Measurements from ENCODE around the gene RTEL1. TPM values are rescaled to one million over a fixed set of nuclear protein-coding genes. Genes with fewer than 3 reads are reported as not detected.

RTEL1 gene
- total RNA-seq, 4 donors from 2014 or later: 7.1 to 43.7 (median 18.7) TPM

- Histone ChIP-seq H3K36me3 (peaks cover 0 to 53% of the 10 kb centered on the region in 2 donors), H3K27me3 (no peaks in the 10 kb centered on the region), H3K9me3 (no peaks in the 10 kb centered on the region), H3K4me3 (no peak overlapping the region), H3K4me1 (peaks cover 0 to 27% (median 18%) of the 10 kb centered on the region in 3 donors), H3K27ac (no peak overlapping the region)
- WGBS, 2 donors (ENCODE audit: low coverage in 1 of 2): 96% methylated on average over 5 of the region's 13 CpGs; no CpG with 5 or more reads in 1 of the 2 donors
- ATAC-seq: no peak
- TF ChIP-seq EP300 (IDR thresholded peaks at IDR 0.05): no peak
- no peak for TF ChIP-seq POLR2A (IDR thresholded peaks at IDR 0.05)
- no peak for TF ChIP-seq POLR2AphosphoS5 (IDR thresholded peaks at IDR 0.05)
- TF ChIP-seq CTCF (IDR thresholded peaks at IDR 0.05): no peak
These were observed 22.3 kb downstream of the RTEL1 start for GRCh38 chr20:63680427-63680826.

- H3K27ac ChIP-seq: peak overlapping the region in 3 of 4 donors; percentile 77 to 85 (median 78)
- peaks cover 0 to 33% (median 20%) of the 10 kb centered on the region in 3 donors for H3K4me1 ChIP-seq
- H3K36me3 ChIP-seq: peaks cover 0 to 47% of the 10 kb centered on the region in 2 donors
- no peak for TF ChIP-seq EP300 (IDR thresholded peaks at IDR 0.05)
- no peak for TF ChIP-seq POLR2A (IDR thresholded peaks at IDR 0.05)
- TF ChIP-seq POLR2AphosphoS5 (IDR thresholded peaks at IDR 0.05): no peak
- no peak for TF ChIP-seq CTCF (IDR thresholded peaks at IDR 0.05)
- no peak overlapping the region for H3K4me3 ChIP-seq
- no peak for ATAC-seq
- WGBS, 2 donors (ENCODE audit: low coverage in 1 of 2): 100% methylated on average over 1 to 3 of the region's 23 CpGs
- no peaks in the 10 kb centered on the region for H3K27me3 ChIP-seq
- H3K9me3 ChIP-seq: no peaks in the 10 kb centered on the region
These were observed 22.9 kb downstream of the RTEL1 start for GRCh38 chr20:63680857-63681608.

GRCh38 chr20:63681609-63682142, 23.6 kb downstream of the RTEL1 start:
- H3K36me3 ChIP-seq: peaks cover 0 to 41% of the 10 kb centered on the region in 2 donors
- H3K4me1 ChIP-seq: peaks cover 0 to 40% (median 26%) of the 10 kb centered on the region in 3 donors
- no peaks in the 10 kb centered on the region for H3K9me3 ChIP-seq
- no peak overlapping the region for H3K4me3 ChIP-seq
- H3K27me3 ChIP-seq: no peaks in the 10 kb centered on the region
- peak overlapping the region; percentile 2 to 85 (median 78) for H3K27ac ChIP-seq
- no peak for TF ChIP-seq EP300 (IDR thresholded peaks at IDR 0.05)
- no peak for TF ChIP-seq POLR2AphosphoS5 (IDR thresholded peaks at IDR 0.05)
- no peak for TF ChIP-seq POLR2A (IDR thresholded peaks at IDR 0.05)
- TF ChIP-seq CTCF (IDR thresholded peaks at IDR 0.05): no peak
- no peak for ATAC-seq
- no CpG with 5 or more reads among the region's 13 CpGs for WGBS, 2 donors (ENCODE audit: low coverage in 1 of 2)

GRCh38 chr20:63682384-63683139, 24.4 kb downstream of the RTEL1 start:
- Histone ChIP-seq H3K27ac (peak overlapping the region; percentile 30 to 85 (median 78)), H3K4me3 (no peak overlapping the region), H3K27me3 (no peaks in the 10 kb centered on the region), H3K4me1 (peaks cover 0 to 48% (median 33%) of the 10 kb centered on the region in 3 donors), H3K36me3 (peaks cover 0 to 32% of the 10 kb centered on the region in 2 donors), H3K9me3 (no peaks in the 10 kb centered on the region)
- 100% methylated on average over 4 of the region's 22 CpGs; no CpG with 5 or more reads in 1 of the 2 donors for WGBS, 2 donors (ENCODE audit: low coverage in 1 of 2)
- ATAC-seq: peak; percentile 83
- TF ChIP-seq CTCF (IDR thresholded peaks at IDR 0.05) (no peak), POLR2AphosphoS5 (IDR thresholded peaks at IDR 0.05) (peak; percentile 59)

Measured in gastroesophageal sphincter (tissue), 4 donors.